HG03439 (cell line): ENCODE measurements around the gene PSMF1.
"Not testable (repeated sequence)": the region's sequence is repeated elsewhere in the genome, so short reads cannot be mapped to it uniquely, and the experiment has no call there.

ENCODE experiments used
- ATAC-seq: cut with Tn5 transposase; IDR thresholded peaks from one replicate; pipeline ENCODE4 v1.9.1; 2021; ENCODE audit warnings: mild to moderate bottlenecking, moderate library complexity; ENCODE audit not compliant: unreplicated experiment

PSMF1 gene

DNA sequence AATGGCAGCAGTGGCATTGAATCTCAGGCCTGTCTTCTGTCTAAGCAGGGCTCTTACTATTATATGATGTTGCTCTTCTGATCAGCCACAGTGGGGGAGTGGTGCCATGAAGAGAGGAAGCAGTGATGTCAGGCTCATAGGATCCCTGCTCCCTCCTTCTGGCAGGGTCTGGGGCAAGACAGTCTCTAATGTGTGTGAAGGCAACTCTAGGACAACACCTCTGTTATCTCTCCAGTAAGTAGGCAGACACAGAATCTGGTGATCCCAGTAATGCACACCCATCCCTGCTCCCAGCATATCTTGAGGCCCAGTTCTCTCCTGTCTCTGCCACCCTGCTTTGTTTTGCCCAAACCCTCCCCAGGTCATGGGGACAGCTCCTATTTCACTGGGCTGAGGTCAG is 93.6 kb downstream of the PSMF1 start:
- ATAC-seq = no peak

DNA sequence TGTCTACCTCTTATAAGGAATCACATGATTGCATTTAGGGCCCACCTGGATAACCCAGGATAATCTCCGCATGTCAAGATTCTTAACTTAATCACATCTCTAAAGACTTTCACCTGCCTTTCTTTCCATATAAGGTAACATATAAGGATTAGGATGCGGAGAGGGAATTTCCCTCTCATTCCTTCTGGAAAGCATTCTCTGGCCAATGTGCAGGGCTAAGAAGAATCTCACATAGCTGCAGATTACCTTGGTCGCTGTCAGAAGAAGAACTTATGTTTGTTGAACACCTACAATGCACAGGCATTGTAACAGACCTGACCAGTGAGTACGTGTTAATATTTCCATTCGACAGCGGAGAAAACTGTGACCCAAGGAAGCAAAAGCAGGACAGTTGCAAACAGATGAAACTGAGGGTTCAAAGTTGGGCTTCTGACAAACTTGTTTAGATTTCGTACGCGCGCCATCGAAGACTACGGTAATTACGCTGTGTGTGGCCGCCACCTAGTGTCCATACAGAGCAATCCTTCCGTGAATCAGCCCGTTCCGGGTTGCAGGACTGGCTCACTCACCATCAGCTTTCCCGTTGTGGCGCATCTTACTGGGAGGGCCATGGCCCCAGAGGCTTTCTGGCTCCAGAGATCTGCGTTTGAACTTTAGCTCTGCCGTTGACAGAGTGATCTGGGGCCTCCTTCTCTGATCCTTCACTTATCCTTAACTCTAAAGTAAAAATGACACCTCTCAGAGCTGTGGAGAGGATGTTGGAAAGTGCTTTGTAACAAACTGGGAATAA is 94.4 kb downstream of the PSMF1 start:
- ATAC-seq = no peak

DNA sequence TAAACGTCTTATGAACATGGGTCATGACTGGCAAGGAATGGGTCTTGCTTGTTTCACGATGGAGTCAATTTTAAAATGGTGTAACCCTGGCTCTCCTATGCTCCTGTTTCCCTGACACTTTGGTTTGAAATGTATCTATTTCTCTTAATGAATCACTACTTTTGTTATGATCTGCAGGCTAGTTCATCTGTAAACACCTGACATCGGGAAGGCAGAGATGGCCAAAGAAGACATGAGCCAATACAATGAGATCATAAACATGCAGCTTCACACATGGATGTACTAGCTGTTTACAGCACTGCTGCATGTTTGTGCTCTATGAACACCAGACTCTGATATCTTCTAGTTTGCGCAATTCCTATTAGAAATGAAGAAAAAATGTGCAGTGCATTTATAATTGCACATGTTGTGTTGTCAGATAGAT is 96.4 kb downstream of the PSMF1 start:
- ATAC-seq = no peak

DNA sequence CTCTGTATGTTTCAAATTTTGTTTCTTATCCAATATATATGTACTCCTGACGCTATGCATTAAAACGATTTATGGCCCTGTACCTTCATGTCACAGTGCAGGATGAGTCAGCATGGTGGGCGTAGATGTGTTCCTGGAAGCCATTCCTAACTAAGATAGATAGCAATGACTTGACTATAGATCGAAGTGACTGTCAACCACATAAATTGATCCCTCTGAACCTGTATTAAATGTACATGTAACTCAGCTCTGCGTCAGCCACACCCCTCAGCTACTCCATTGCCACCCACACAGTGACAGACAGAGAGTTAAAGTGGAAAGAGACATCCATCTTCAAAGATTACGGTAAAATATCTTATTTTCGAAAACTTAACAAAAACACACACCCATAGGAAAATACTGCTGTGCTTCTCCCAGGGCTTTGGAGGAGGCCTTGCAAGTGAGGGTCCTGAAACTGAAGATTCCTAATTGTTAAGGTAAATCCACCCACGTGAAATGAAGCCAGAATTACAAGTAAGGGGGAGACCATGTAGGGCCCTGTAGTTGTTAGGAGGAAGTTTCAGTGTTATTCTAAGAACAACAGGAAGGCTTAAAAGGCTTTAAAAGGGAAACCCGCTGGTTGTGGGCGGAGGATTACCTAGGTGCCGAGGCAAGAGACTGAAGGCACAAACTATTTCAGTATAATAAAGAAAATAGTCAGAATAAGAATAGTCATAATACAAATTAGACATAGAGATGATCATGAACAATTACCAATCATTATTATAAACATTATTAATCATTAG is 97.2 kb downstream of the PSMF1 start:
- ATAC-seq = no peak

DNA sequence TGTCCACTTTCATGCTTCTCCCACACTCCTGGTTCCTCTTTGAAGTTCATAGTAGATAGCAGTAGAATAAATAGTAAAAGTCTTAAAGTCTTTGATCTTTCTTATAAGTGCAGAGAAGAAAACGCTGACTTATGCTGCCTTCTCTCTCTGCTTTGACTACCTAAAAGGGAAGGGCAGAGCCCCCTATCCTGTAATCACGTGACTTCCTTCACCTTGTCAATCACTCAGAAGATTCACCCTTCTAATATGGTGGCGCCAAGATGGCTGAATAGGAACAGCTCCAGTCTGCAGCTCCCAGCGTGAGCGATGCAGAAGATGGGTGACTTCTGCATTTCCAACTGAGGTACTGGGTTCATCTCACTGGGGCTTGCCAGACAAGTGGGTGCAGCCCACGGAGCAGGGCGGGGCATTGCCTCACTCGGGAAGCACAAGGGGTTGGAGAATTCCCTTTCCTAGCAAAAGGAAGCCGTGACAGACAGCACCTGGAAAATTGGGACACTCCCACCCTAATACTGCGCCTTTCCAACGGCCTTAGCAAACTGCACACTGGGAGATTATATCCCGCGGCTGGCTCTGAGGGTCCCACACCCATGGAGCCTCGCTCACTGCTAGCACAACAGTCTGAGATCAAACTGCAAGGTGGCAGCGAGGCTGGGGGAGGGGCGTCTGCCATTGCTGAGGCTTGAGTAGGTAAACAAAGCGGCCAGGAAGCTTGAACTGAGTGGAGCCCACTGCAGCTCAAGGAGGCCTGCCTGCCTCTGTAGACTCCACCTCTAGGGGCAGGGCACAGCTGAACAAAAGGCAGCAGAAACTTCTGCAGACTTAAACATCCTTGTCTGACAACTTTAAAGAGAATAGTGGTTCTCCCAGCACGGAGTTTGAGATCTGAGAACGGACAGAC is 98.4 kb downstream of the PSMF1 start:
- not testable (repeated sequence) for ATAC-seq
